NB4 (cell line): ENCODE measurements around the gene CAMK2D.

ENCODE experiments used
- DNase-seq: peaks from one replicate; pipeline ENCODE4 v3.0.0; 2010; ENCODE audit warnings: low read depth
- H3K4me3 ChIP-seq: one replicate; pipeline ENCODE4 v1.5.1; 2011; ENCODE audit warnings: mild to moderate bottlenecking, low read depth, low read length, moderate library complexity
- MYC ChIP-seq: IDR thresholded peaks from 2 replicates; pipeline ENCODE4 v1.6.1; 2011; ENCODE audit warnings: low read depth, low read length
- POLR2A ChIP-seq: IDR thresholded peaks from 2 replicates; pipeline ENCODE4 v1.6.1; 2011; ENCODE audit warnings: mild to moderate bottlenecking; ENCODE audit not compliant: insufficient read length; ENCODE audit errors: extremely low read depth
- TF ChIP-seq, protein P1 (sequence below): IDR thresholded peaks from 2 replicates; pipeline ENCODE4 v1.6.1; 2011; ENCODE audit warnings: low read depth, low read length
- TF ChIP-seq, protein P2 (sequence below): IDR thresholded peaks from one replicate; pipeline ENCODE4 v1.5.1; 2012; ENCODE audit warnings: low read depth, low read length

CAMK2D gene

DNA sequence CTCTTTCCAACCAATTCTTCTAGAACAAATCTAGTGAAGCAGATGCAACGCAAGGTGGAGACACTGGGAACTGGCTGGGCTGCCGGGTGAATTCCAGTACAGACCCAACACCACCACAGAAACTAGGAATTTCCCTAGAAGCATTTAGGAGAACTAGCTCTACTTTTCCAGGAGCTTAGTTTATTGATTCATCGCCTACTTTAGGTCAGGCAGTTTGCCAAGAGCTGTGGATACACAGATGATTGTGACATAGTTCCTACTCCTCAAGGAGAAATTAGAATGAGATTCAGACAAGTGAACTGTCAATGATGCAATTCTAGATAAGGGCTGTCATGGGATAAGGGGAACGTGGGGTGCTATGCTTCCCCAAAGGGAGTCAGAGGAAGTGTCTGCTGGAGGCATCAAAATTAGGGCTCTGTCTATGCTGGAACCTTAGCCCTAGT lies 350.0 kb downstream of the CAMK2D start:
- DNase-seq = no peak
- TF ChIP-seq MYC (no peak), POLR2A (no peak)
- TF ChIP-seq, protein P1, sequence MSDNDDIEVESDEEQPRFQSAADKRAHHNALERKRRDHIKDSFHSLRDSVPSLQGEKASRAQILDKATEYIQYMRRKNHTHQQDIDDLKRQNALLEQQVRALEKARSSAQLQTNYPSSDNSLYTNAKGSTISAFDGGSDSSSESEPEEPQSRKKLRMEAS = no peak
- TF ChIP-seq, protein P2, sequence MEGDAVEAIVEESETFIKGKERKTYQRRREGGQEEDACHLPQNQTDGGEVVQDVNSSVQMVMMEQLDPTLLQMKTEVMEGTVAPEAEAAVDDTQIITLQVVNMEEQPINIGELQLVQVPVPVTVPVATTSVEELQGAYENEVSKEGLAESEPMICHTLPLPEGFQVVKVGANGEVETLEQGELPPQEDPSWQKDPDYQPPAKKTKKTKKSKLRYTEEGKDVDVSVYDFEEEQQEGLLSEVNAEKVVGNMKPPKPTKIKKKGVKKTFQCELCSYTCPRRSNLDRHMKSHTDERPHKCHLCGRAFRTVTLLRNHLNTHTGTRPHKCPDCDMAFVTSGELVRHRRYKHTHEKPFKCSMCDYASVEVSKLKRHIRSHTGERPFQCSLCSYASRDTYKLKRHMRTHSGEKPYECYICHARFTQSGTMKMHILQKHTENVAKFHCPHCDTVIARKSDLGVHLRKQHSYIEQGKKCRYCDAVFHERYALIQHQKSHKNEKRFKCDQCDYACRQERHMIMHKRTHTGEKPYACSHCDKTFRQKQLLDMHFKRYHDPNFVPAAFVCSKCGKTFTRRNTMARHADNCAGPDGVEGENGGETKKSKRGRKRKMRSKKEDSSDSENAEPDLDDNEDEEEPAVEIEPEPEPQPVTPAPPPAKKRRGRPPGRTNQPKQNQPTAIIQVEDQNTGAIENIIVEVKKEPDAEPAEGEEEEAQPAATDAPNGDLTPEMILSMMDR = no peak
- H3K4me3 ChIP-seq = no peak overlapping the region

DNA sequence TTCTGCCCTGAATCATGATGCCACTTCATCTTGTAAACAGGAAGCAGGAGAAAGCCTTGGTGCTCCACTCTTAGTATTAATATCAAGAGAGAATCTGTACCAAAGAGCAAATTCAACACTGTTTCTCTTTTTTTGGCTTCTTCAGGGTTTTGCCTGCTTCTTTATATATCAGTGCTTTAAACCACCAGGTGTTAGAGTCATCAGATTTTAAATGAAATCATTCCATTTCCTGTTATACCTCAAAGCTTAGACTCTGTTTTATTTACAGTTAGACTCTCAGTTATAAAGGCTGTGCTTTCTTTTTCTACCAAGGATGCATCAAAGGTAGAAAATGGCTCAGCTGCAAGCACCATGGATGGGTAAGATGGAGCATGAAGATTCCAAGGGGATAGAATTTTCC lies 350.9 kb downstream of the CAMK2D start:
- no peak for DNase-seq
- no peak overlapping the region for H3K4me3 ChIP-seq
- no peak for TF ChIP-seq POLR2A
- TF ChIP-seq, protein P1 = no peak

DNA sequence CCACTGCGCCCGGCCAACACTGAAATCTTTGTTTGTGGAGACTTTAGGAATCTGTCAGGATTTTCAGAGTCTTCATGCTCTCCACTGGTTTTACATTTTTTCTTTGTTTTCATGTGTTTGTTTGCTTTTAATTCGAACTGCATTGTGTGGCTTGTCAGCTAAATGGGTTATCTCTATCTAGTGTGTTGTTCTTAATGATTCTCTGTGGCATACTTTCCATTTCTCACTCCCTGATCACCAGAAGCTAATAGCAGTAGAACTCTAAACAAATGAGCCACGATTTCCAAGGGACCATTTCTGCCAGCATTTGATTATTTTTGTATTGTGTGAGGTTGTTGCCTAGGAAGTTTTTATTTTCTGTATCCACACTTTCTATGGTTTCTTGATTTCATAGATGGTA lies 352.4 kb downstream of the CAMK2D start:
- TF ChIP-seq, protein P2 = no peak
- TF ChIP-seq MYC (no peak), POLR2A (no peak)
- TF ChIP-seq, protein P1 = no peak
- DNase-seq = no peak
- no peak overlapping the region for H3K4me3 ChIP-seq

DNA sequence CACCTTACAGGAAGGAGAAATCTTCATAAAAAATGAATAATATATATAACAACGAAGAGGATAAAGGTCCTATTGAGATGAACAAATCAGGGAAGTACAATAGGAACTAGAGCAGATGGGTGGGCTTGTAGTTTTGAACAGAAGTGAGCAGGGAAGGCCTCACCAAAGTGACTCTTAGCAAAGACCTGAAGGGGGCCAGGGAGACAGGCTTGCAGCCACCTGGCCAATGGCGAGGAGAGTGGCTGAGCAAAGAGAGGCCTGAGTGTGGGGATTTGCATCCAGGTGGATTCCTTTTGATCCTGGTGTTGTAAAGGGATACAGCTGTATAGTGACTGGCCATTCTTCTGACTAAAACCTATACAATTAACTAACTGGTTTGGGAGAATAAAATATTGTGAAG lies 354.1 kb downstream of the CAMK2D start:
- no peak overlapping the region for H3K4me3 ChIP-seq
- DNase-seq = no peak
- TF ChIP-seq, protein P2 = no peak
- TF ChIP-seq, protein P1 = no peak

DNA sequence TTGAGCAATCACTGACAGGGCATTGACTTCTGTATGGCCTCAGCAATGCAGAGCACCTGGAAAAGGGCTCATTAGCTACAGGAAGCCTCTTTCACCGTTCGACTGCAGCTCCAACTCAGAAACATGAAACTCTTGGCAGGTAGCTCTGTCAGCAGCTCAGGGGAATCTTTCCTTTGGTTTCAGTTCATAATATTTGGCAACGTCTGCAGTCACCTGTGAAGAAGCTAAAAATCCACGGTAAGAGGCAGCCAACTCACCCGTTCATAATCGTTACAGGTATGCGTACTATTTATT lies 354.9 kb downstream of the CAMK2D start:
- no peak overlapping the region for H3K4me3 ChIP-seq
- no peak for TF ChIP-seq POLR2A
- no peak for TF ChIP-seq MYC
- TF ChIP-seq, protein P1 = no peak
- TF ChIP-seq, protein P2 = no peak
- DNase-seq = no peak

DNA sequence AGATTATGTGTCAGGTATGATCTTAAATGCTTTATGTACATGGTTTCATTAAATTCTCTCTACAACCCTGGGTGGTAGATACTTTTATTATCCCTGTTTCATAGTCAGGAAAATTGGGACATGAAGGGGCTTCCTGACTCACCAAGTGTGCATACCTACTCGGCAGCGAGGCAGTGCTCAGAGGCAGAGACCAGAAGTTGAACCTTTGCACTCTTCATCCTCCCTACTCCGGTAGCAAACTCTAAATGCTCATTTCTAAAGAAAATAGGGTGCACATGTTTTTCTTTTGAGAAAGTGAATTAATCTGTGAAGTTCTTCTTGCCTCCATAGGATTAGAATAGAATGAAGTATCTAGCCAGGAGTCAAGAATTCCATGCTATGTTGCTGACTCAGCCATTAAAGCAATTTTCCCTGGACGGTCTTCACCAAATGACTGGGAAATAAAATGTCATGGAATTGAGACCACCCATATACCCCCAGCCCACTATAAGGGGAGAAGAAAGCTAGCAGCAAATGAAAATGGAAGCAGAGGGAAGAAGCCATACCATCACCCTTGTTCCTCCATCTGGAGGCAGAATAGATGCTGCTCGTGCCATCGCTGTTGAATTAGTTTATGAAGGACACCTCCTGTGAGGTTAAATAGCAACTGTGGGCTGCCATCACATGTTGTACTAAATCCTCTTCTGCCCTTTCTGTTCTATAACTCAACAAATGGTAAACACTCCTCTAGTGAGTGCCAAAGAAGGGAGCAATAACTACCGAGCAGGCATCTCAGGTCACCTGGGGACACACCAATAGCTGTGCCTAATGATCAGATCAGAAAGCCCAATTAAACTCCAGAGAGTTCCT lies 355.4 kb downstream of the CAMK2D start:
- no peak overlapping the region for H3K4me3 ChIP-seq
- DNase-seq = no peak
- TF ChIP-seq, protein P2 = no peak
- no peak for TF ChIP-seq POLR2A
- TF ChIP-seq, protein P1 = no peak
- no peak for TF ChIP-seq MYC
